CD4-positive, alpha-beta memory T cell (primary cell): ENCODE results near the gene NOC2L. TPM values are rescaled to one million over a fixed set of nuclear protein-coding genes. Genes with fewer than 3 reads are reported as not detected.

Source experiments
- CTCF ChIA-PET: fragments of 350-600 bp; sonication (Branson Sonifier 250); formaldehyde crosslinking; loops from one replicate; lab custom pipeline; 2021; ENCODE audit warnings: inconsistent platforms; ENCODE audit not compliant: partially characterized antibody; lab: Charles Lee
- POLR2A ChIA-PET: fragments of 350-600 bp; sonication (Branson Sonifier 250); formaldehyde crosslinking; loops from one replicate; lab custom pipeline; 2021; ENCODE audit not compliant: partially characterized antibody; lab: Charles Lee
- DNase-seq, 5 donors: peaks; one replicate each; pipeline versions ENCODE4 v3.0.0 to v3.0.0-alpha.2; 2020 to 2022; ENCODE audit warnings: mixed read lengths in 1 of 5
- H3K27ac ChIP-seq: one replicate; pipeline ENCODE4 v1.7.0; 2013; ENCODE audit warnings: low read depth, low read length
- H3K27me3 ChIP-seq: 2 replicates; pipeline ENCODE4 v1.7.0; 2013; ENCODE audit warnings: mild to moderate bottlenecking, low read length, moderate library complexity; ENCODE audit not compliant: insufficient read depth
- H3K36me3 ChIP-seq: 2 replicates; pipeline ENCODE4 v1.7.0; 2013; ENCODE audit warnings: mild to moderate bottlenecking, low read length, moderate library complexity; ENCODE audit not compliant: insufficient read depth
- H3K4me1 ChIP-seq: 2 replicates; pipeline ENCODE4 v1.7.0; 2013; ENCODE audit warnings: mild to moderate bottlenecking, low read length, moderate library complexity; ENCODE audit not compliant: insufficient read depth
- H3K4me3 ChIP-seq, 2 donors: one replicate each; pipeline ENCODE4 v1.7.0; 2013; ENCODE audit warnings: low read length in 2 of 2, mild to moderate bottlenecking in 1 of 2
- H3K9me3 ChIP-seq, 2 donors: one replicate each; pipeline ENCODE4 v1.7.0; 2013; ENCODE audit warnings: low read length in 2 of 2, control low read depth in 1 of 2; ENCODE audit not compliant: control insufficient read depth in 1 of 2
- H3K27ac Mint-ChIP-seq, 7 donors: one replicate each; pipeline ENCODE4 v1.8.0; 2020 to 2021; ENCODE audit warnings: mixed read lengths in 7 of 7, mild to moderate bottlenecking in 6 of 7, inconsistent platforms in 3 of 7, moderate library complexity in 3 of 7
- H3K27me3 Mint-ChIP-seq, 2 donors: one replicate each; pipeline ENCODE4 v1.8.0; 2020 to 2021; ENCODE audit warnings: mixed read lengths in 2 of 2
- H3K36me3 Mint-ChIP-seq, 2 donors: one replicate each; pipeline ENCODE4 v1.8.0; 2020 to 2021; ENCODE audit warnings: mixed read lengths in 2 of 2, inconsistent platforms in 1 of 2, mild to moderate bottlenecking in 1 of 2
- H3K4me1 Mint-ChIP-seq, 4 donors: one replicate each; pipeline ENCODE4 v1.8.0; 2020 to 2021; ENCODE audit warnings: mixed read lengths in 4 of 4, mild to moderate bottlenecking in 1 of 4
- H3K4me3 Mint-ChIP-seq, 8 donors: one replicate each; pipeline ENCODE4 v1.8.0; 2020 to 2021; ENCODE audit warnings: mixed read lengths in 8 of 8, mild to moderate bottlenecking in 7 of 8, moderate library complexity in 6 of 8, inconsistent platforms in 3 of 8
- H3K9me3 Mint-ChIP-seq, 8 donors: one replicate each; pipeline ENCODE4 v1.8.0; 2020 to 2021; ENCODE audit warnings: mixed read lengths in 8 of 8, mild to moderate bottlenecking in 5 of 8, inconsistent platforms in 3 of 8, moderate library complexity in 1 of 8
- intact Hi-C: fragments of 100-400 bp; cut with micrococcal nuclease; formaldehyde crosslinking; loops from one replicate; pipeline ENCODE4 v1.15.1; 2023
- polyA plus RNA-seq, 2 donors: library from polyadenylated mRNA; unstranded; fragments of 300-500 nt; fragmentation: Illumina TruSeq; gene quantifications; one replicate each; pipeline ENCODE4 v1.2.3, GENCODE V29; 2021
- total RNA-seq, 2 experiments: library from RNA; stranded (reverse); gene quantifications; one replicate each; pipeline ENCODE4 v1.2.3, GENCODE V29; 2021

NOC2L gene
- total and polyA plus RNA-seq, 4 experiments from 2014 or later: 63.0 to 69.5 (median 65.6) TPM

DNA sequence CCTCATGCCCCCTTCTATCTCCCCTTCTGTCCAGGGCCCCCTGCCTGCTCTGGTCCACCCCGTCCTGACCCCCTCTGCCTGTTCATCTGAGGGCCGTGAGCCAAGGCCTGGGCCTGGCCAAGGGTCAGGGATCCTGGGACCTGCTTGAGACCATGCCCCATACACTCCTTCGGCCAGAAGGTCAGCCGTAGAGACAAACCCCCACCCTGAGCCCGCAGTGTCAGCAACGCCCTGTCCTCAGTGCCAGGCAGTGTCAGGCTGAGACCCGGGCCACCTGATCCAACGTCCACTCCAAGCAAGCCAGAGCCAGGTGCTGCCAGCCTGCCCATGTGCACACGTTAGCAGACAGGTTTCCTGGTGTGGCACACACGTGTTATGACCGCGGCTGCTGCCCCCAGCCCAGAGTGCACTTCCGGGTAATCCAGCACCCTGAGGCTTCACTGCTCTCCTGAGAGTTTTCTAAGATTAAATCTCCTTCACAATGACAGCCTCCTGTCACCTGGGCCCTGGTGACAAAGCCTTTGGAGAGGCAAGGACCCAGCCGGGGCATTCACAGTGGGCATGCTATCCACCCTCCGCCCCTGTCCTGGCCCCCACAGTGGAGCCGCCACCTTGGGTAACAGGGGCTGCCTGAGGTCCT, 45.4 kb downstream of the NOC2L start:
- DNase-seq: no peak
- H3K4me3 ChIP-seq: no peak overlapping the region

GRCh38 chr1:912740-913301, 46.2 kb downstream of the NOC2L start:
- peaks cover 0 to 4% (median 0%) of the 10 kb centered on the region in 8 donors for H3K9me3 Mint-ChIP-seq
- CTCF ChIA-PET: no interaction called here
- Histone ChIP-seq H3K27ac (no peak overlapping the region), H3K4me3 (no peak overlapping the region), H3K4me1 (no peaks in the 10 kb centered on the region), H3K27me3 (no peaks in the 10 kb centered on the region), H3K36me3 (no peaks in the 10 kb centered on the region), H3K9me3 (no peaks in the 10 kb centered on the region)
- no peak for DNase-seq
- no peak overlapping the region for H3K27ac Mint-ChIP-seq
- H3K4me3 Mint-ChIP-seq: no peak overlapping the region
- intact Hi-C loops: no loop called here
- no peaks in the 10 kb centered on the region for H3K36me3 Mint-ChIP-seq
- POLR2A ChIA-PET: no interaction called here
- peaks cover 0 to 5% (median 2%) of the 10 kb centered on the region in 4 donors for H3K4me1 Mint-ChIP-seq
- H3K27me3 Mint-ChIP-seq: peaks cover 23 to 24% of the 10 kb centered on the region in 2 donors

More for the DNA sequence above, 45.4 kb downstream of the NOC2L start:
- Histone ChIP-seq H3K9me3 (no peaks in the 10 kb centered on the region), H3K27me3 (no peaks in the 10 kb centered on the region), H3K27ac (no peak overlapping the region), H3K4me1 (no peaks in the 10 kb centered on the region), H3K36me3 (no peaks in the 10 kb centered on the region)
- intact Hi-C loops: no loop called here
- Mint-ChIP-seq H3K4me3 (no peak overlapping the region), H3K27ac (no peak overlapping the region), H3K36me3 (no peaks in the 10 kb centered on the region), H3K27me3 (peaks cover 23% of the 10 kb centered on the region in 2 donors), H3K9me3 (peaks cover 0 to 2% (median 0%) of the 10 kb centered on the region in 8 donors), H3K4me1 (peaks cover 0 to 5% (median 2%) of the 10 kb centered on the region in 4 donors)
- ChIA-PET POLR2A (no interaction called here), CTCF (no interaction called here)

DNA sequence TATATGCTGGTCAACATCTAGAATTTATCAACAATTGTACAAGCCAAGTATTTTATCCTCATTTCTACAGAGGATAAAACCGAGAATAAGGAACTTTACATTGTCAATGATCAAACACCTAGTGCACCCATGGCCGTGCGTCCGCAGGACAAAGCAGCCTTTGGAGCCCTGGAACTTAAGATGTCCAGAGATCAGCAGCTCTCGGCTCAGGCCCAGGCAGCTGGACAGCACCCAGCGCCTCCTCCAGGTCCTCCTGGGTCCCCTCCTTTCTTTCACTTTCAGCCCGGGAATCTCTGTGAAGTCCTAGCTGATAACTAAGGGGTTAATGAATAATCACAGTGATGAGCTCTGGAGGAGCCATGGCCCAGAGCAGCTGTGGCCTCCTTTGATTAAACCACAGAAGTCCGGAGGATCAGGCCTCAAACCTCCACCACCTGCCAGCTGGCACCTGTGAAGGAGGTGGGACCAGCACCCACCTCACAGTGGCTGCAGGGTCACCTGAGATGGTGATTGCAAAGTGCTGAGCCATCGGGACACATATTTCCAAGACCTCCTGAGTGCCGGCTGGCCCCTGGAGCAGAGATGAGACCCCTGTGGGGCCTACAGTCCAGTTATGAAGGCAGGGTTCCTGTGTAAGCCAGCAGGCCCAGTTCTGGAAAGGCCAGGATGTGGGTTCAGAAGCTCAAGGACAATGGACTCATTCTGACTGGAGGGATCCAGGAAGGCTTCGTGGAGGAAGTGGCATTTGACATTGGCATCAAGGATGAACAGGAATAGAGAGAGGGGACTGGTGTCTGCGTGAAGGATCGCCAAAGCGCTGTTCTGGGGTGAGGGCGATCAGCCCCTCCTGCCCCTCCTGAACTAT, 46.9 kb downstream of the NOC2L start:
- intact Hi-C loops: no loop called here
- H3K27me3 ChIP-seq: no peaks in the 10 kb centered on the region
- Mint-ChIP-seq H3K4me1 (peaks cover 0 to 5% (median 2%) of the 10 kb centered on the region in 4 donors), H3K4me3 (no peak overlapping the region), H3K9me3 (peaks cover 0 to 4% (median 0%) of the 10 kb centered on the region in 8 donors), H3K27ac (peak overlapping the region in 1 of 7 donors; percentile 60), H3K36me3 (no peaks in the 10 kb centered on the region), H3K27me3 (peaks cover 20 to 21% of the 10 kb centered on the region in 2 donors)
- no peaks in the 10 kb centered on the region for H3K36me3 ChIP-seq
- H3K4me3 ChIP-seq: no peak overlapping the region
- H3K27ac ChIP-seq: no peak overlapping the region
- CTCF ChIA-PET: no interaction called here
- POLR2A ChIA-PET: no interaction called here
- H3K9me3 ChIP-seq: no peaks in the 10 kb centered on the region
- no peaks in the 10 kb centered on the region for H3K4me1 ChIP-seq
- no peak for DNase-seq

GRCh38 chr1:910881-911721, 48.0 kb downstream of the NOC2L start:
- ChIA-PET POLR2A (no interaction called here), CTCF (no interaction called here)
- Histone ChIP-seq H3K4me1 (no peaks in the 10 kb centered on the region), H3K9me3 (no peaks in the 10 kb centered on the region), H3K4me3 (no peak overlapping the region), H3K27me3 (no peaks in the 10 kb centered on the region), H3K27ac (no peak overlapping the region), H3K36me3 (no peaks in the 10 kb centered on the region)
- Mint-ChIP-seq H3K9me3 (peaks cover 0 to 4% (median 0%) of the 10 kb centered on the region in 8 donors), H3K4me1 (peaks cover 0 to 5% (median 2%) of the 10 kb centered on the region in 4 donors), H3K27ac (peak overlapping the region in 3 of 7 donors; percentile 19 to 72 (median 60)), H3K4me3 (peak overlapping the region in 1 of 8 donors; percentile 46), H3K27me3 (peaks cover 21% of the 10 kb centered on the region in 2 donors), H3K36me3 (no peaks in the 10 kb centered on the region)
- intact Hi-C loops: no loop called here
- DNase-seq: no peak

DNA sequence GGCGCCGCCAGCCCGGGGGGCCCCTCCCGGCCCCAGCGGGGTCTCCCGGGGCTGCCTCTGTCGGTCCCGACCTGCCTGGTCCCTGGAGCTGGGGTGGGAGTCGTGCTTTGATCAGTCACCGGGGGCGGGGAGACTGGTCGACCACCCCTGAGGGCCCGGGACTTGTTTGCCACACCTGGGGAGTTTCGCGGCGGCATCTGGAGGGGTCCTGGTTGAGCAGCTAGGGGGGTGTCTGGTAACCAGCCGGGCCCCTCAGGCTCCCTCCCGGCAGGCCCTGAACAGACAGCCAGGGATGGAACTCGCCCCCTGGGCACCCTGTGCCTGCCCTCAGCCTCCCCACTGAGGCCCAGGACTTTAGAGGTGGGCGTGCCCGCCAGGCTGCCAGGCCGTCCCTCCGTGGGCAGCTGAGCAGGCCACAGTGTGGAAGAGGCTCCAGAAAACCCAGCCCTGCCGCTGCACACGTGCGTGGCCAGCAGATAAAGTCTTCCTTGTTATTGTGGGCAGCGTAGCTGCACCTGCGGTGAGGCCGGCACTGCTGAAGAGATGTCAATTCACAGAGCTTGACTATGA, 48.7 kb downstream of the NOC2L start:
- no peak overlapping the region for H3K27ac ChIP-seq
- Mint-ChIP-seq H3K36me3 (no peaks in the 10 kb centered on the region), H3K9me3 (peaks cover 0 to 4% (median 0%) of the 10 kb centered on the region in 8 donors), H3K4me1 (peaks cover 1 to 7% (median 2%) of the 10 kb centered on the region in 4 donors), H3K27me3 (peaks cover 24 to 25% of the 10 kb centered on the region in 2 donors), H3K4me3 (no peak overlapping the region), H3K27ac (peak overlapping the region in 1 of 7 donors; percentile 60)
- H3K27me3 ChIP-seq: no peaks in the 10 kb centered on the region
- CTCF ChIA-PET: no interaction called here
- POLR2A ChIA-PET: no interaction called here
- H3K4me3 ChIP-seq: no peak overlapping the region
- no peak for DNase-seq
- H3K4me1 ChIP-seq: peaks cover 3% of the 10 kb centered on the region
- no peaks in the 10 kb centered on the region for H3K9me3 ChIP-seq
- no peaks in the 10 kb centered on the region for H3K36me3 ChIP-seq
- intact Hi-C loops: no loop called here

GRCh38 chr1:909861-910310, 49.2 kb downstream of the NOC2L start:
- Mint-ChIP-seq H3K27ac (no peak overlapping the region), H3K9me3 (peaks cover 0 to 4% (median 0%) of the 10 kb centered on the region in 8 donors), H3K36me3 (no peaks in the 10 kb centered on the region), H3K4me3 (no peak overlapping the region), H3K4me1 (peaks cover 3 to 11% (median 5%) of the 10 kb centered on the region in 4 donors), H3K27me3 (peaks cover 26 to 28% of the 10 kb centered on the region in 2 donors)
- POLR2A ChIA-PET: no interaction called here
- DNase-seq: peak in 1 of 5 donors; percentile 42
- intact Hi-C loops: no loop called here
- Histone ChIP-seq H3K27me3 (no peaks in the 10 kb centered on the region), H3K9me3 (no peaks in the 10 kb centered on the region), H3K4me3 (no peak overlapping the region), H3K4me1 (peaks cover 7% of the 10 kb centered on the region), H3K27ac (no peak overlapping the region), H3K36me3 (no peaks in the 10 kb centered on the region)
- CTCF ChIA-PET: no interaction called here
